Measurements from ENCODE around the gene TNKS1BP1.

DNA sequence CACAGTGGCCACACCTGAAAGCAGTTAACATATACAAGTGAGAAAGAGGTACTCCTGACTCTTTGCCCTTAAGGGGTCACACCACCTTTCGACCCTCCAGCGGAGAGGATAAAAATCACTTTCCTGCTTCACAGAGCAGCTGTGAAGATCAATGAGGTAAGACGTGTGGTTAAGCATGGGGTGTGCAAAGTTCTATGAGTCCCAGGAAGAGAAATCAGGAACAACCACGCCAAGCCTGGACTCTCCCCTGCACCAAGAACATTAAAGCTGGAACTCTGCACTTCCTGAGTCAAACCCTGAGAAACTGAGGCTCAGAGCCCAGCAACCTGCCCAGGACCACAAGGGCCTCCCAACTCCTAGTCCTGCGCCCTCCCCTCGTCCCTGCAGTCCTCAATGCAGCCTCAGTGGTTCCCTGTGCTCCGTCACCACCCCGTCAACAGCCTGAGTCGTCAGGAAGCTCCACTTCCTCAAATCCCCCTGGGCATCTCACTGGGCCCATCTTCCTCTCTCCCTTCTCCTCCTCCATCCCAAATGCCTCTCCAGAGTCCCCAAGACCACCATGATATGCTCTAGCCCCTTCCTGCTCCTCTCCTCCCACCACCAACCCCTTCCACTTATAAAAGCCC is 17.7 kb downstream of the TNKS1BP1 start:
- TF ChIP-seq, protein P1, sequence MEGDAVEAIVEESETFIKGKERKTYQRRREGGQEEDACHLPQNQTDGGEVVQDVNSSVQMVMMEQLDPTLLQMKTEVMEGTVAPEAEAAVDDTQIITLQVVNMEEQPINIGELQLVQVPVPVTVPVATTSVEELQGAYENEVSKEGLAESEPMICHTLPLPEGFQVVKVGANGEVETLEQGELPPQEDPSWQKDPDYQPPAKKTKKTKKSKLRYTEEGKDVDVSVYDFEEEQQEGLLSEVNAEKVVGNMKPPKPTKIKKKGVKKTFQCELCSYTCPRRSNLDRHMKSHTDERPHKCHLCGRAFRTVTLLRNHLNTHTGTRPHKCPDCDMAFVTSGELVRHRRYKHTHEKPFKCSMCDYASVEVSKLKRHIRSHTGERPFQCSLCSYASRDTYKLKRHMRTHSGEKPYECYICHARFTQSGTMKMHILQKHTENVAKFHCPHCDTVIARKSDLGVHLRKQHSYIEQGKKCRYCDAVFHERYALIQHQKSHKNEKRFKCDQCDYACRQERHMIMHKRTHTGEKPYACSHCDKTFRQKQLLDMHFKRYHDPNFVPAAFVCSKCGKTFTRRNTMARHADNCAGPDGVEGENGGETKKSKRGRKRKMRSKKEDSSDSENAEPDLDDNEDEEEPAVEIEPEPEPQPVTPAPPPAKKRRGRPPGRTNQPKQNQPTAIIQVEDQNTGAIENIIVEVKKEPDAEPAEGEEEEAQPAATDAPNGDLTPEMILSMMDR (IDR thresholded peaks at IDR 0.05 in 4 of 5, conservative IDR thresholded peaks at IDR 0.05 in 1 of 5): no peak
- TF ChIP-seq POLR2A (IDR thresholded peaks at IDR 0.05): no peak

Data from gastrocnemius medialis (tissue), 4 donors.